Esophagus mucosa (tissue), 1 donor: ENCODE measurements around the gene DUSP11. TPM values are rescaled to one million over a fixed set of nuclear protein-coding genes. Genes with fewer than 3 reads are reported as not detected.
A peak's percentile ranks its signal among the peaks of the same experiment; 100 is the strongest.
"Not testable (repeated sequence)": the region's sequence is repeated elsewhere in the genome, so short reads cannot be mapped to it uniquely, and the experiment has no call there.

Experiments used
- ATAC-seq: fragments of 200-7000 bp; cut with Tn5 transposase; one replicate; pipeline ENCODE4 v1.9.1; 2020
- total RNA-seq: library from RNA; stranded (reverse); gene quantifications from one replicate; pipeline ENCODE4 v1.2.4, GENCODE V29; 2023
- donor health status: DM: yes; HTN: yes; CAD: no.

The DUSP11 gene
- 28.8 TPM for total RNA-seq

DNA sequence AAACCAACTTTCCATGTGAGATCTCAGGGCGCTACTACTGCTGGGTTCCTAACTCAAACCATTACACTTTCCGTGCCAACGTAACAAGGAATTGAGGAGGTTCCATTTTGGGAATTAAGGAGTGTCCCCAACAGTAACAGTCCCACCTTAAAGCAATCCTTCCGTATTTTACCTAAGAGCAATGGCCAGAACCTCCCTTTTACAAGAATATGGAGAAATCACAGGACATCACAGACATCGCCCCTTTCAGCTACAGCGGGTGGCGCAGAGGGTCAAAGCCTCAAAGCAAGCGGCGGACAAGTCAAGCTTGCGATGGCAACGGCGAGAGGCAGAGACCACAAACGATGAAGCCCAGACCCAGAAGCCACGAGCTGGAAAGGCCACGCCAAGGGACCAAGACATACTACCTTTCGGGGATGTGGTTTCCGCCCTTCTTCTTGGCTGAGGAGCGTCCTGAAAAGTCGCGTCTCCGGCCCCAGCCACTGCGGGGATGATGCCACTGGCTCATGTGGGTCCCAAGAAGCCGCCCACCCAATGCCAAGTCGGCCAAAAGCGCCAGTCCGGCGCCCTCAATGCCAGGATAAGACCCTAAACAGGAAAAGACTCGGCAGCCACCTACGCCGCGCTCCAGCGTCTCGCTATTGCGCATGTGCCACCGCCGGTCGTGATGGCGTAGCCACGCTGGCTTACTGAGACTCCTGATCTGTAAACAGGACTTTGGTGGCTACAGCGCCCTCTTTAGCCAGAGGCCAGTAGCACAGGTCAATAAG is at the start of gene DUSP11:
Gene DUSP11 (minus strand): TSS at position 637 of the 770 bp plus-strand sequence. CDS start 129 bp downstream, at position 508.
- ATAC-seq, result peak; percentile 100

DNA sequence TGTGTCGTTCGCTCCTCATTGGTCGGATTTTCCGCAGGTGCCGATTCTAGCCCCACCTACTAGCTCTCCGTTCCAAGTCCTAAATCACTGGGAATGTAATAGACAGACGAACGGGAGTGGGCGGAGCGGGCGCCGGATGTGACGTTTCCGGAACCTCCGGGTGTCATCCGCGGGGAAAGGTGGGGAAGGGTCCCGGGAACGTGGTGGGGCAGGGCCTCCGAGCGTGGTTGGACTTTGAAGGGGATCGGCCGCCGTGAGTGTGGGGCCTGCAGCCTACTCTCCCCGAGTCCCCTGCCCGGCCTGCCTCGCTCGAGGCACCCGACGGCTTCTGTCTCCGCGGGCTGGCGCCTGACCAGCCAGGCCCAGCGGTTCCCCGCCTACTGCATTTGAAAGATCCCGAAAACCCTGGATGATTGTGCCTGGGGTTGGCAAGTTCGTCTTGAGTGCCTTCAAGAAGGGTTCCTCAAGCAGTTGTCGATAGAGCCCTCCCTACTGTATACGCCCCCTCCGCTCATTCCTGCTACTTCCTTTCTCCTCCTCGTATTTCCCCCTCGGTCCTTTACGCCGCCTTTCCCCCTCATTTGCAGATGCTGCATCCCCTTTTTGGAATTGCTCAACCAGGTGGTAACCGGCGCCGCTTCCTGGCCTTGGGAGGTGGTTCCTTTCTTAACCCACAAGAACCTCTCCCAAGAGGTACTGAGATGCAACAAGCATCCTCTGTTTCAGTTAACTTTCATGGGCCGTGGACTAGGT is 49.1 kb upstream of the DUSP11 start, which contains the start of gene STAMBP:
Gene STAMBP (plus strand): TSS at position 144 of the 753 bp plus-strand sequence. CDS start 1,896 bp downstream, outside the sequence.
- peak; percentile 92 for ATAC-seq

GRCh38 chr2:73828389-73828817 is 48.5 kb upstream of the DUSP11 start:
- no peak for ATAC-seq

GRCh38 chr2:73827660-73828388 is 47.9 kb upstream of the DUSP11 start:
- no peak for ATAC-seq

GRCh38 chr2:73827018-73827417 is 47.1 kb upstream of the DUSP11 start:
- ATAC-seq, result no peak

GRCh38 chr2:73825408-73825807 is 45.5 kb upstream of the DUSP11 start:
- no peak for ATAC-seq

DNA sequence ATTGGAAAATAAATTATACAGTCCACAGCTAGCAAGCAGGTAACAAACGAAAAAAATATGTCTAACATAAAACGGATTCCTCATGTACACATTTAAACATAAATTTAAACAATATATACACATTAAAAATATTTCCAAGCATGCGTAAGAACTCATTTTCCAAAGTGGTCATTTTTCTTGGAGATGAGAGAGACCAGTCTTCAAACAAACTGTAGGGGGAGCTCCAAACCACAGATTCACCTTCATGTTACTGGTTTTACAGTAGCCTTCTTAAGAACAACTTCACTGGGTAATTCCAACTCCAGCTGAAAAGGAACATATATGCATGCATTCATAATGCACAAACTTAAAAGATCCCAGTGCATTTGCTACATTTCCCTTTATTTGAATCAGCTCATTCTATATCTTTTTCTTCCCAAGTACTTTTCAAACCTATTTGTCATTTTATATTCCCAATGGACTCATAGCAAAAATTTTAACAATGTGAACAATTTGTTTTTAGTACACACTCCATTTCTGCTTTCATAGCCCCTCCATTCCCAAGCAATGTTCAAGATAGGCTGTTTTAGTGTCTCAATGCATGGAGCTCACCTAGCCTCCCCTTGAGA is 44.1 kb upstream of the DUSP11 start:
- no peak for ATAC-seq

- ATAC-seq, result no peak
These were observed 43.5 kb upstream of the DUSP11 start for GRCh38 chr2:73823416-73823815.

GRCh38 chr2:73822991-73823390 is 43.1 kb upstream of the DUSP11 start:
- peak; percentile 23 for ATAC-seq

- peak; percentile 33 for ATAC-seq
These were observed 42.4 kb upstream of the DUSP11 start for GRCh38 chr2:73822276-73822675.

GRCh38 chr2:73821669-73822068 is 41.8 kb upstream of the DUSP11 start:
- ATAC-seq, result no peak

- ATAC-seq, result no peak
These were observed 41.3 kb upstream of the DUSP11 start for GRCh38 chr2:73821227-73821626.

DNA sequence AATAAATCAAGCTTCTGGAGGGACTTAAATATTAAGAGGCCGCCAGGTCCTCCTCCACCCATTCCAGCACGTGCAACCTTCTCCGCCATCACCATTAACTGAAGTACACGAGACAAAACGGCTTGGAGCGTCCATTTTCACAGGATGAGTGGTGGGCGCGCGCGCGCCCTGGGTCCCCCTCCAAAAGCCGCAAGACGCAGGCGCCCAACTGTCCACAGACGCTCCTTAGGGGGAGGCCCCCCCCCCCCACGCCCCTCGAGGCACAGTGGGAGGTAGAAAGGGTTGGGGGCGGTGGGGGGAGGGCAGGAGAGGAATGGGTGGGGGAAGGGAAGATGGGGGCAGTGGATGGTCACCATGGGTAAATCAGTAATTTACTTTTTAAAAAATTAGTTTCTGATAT is 38.4 kb upstream of the DUSP11 start:
- no peak for ATAC-seq

- ATAC-seq, result no peak
These were observed 32.7 kb upstream of the DUSP11 start for GRCh38 chr2:73812635-73813034.

- ATAC-seq, result no peak
These were observed 32.0 kb upstream of the DUSP11 start for GRCh38 chr2:73811878-73812277.

- not testable (repeated sequence) for ATAC-seq
These were observed 4.0 kb upstream of the DUSP11 start, which contains the start of gene C2orf78 for GRCh38 chr2:73783883-73784282. C2orf78 (plus strand) TSS chr2:73784183; CDS start chr2:73784310, 127 bp downstream.

DNA sequence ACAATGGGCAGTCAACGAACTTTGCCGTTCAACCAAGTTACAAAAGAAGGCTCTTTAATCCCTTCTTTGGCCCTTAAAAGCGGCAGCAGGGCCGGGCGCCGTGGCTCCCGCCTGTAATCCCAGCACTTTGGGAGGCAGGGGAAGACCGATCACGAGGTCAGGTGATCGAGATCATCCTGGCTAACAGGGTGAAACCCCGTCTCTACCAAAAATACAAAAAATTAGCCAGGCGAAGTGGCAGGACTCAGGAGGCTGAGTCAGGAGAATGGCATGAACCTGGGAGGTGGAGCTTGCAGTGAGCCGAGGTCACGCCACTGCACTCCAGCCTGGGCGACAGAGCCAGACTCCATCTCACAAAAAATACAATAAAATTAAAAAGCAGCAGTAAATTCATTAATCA is 3.5 kb upstream of the DUSP11 start:
- not testable (repeated sequence) for ATAC-seq

- no peak for ATAC-seq
These were observed 307 bp upstream of the DUSP11 start for GRCh38 chr2:73780237-73780582.

- ATAC-seq, result not testable (repeated sequence)
These were observed 936 bp downstream of the DUSP11 start for GRCh38 chr2:73778867-73779466.

DNA sequence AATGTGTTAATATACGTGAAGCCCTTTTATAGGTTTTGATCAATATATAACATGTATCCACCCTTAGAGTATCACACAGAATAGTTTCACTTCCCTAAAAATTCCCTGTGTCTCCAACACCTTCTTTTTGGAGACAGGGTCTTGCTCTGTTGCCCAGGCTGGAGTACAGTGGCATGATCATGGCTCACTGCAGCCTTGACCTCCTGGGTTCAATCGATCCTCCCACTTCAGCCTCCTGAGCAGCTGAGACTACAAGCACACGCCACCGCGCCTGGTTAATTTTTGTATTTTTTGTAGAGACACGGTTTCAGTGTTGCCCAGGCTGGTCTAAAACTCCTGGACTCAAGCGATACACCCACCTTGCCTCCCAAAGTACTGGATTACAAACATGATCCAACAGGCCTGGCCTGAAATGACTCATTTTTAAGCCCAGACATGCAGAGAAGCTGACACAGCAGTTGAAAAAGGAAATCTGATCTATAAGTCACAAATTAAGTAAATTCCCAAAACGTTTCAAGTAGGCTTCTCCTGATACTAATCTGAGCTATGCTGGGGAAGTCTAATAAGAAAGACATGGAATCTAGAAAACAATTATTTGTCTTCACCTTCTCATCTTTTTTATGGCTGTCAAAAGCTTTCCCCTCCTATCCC is 2.9 kb downstream of the DUSP11 start:
- ATAC-seq, result peak; percentile 74

- ATAC-seq, result no peak
These were observed 3.5 kb downstream of the DUSP11 start for GRCh38 chr2:73776381-73776780.

- ATAC-seq, result no peak
These were observed 7.1 kb downstream of the DUSP11 start for GRCh38 chr2:73772819-73773218.
